AG10803 (cell line): Measurements from ENCODE around the gene SH3TC1.

Experiments
- DNase-seq: peaks from one replicate; pipeline ENCODE4 v3.0.0; 2010; ENCODE audit warnings: low read depth
- H3K4me3 ChIP-seq: 2 replicates; pipeline ENCODE4 v1.5.1; 2011; ENCODE audit warnings: mild to moderate bottlenecking, low read length, control low read depth
- CTCF ChIP-seq: conservative IDR thresholded peaks from 2 replicates; pipeline ENCODE4 v1.5.1; 2011; ENCODE audit warnings: mild to moderate bottlenecking, low read length, control low read depth, inconsistent platforms

The SH3TC1 gene

DNA sequence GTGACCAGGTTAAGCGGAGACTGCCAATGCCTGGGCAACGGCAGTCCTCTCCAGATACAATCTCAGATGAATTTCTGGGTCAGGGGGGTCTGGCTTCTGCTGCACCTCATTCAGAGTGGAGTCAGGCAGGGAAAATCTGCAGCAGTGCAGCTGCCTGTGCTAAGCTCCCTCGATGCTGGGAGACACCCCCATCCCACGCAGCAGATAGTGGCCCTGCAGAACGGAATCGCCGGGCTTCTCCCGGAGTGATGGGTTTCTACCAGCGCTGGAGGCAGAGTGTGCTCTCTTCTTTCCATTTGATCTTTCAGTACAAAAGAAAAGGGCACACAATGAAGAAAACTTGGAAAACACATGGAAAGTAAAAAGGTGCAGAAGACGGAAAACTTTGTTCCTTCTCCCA lies 45.6 kb upstream of the SH3TC1 start:
- DNase-seq = no peak
- no peak overlapping the region for H3K4me3 ChIP-seq
- no peak for TF ChIP-seq CTCF

DNA sequence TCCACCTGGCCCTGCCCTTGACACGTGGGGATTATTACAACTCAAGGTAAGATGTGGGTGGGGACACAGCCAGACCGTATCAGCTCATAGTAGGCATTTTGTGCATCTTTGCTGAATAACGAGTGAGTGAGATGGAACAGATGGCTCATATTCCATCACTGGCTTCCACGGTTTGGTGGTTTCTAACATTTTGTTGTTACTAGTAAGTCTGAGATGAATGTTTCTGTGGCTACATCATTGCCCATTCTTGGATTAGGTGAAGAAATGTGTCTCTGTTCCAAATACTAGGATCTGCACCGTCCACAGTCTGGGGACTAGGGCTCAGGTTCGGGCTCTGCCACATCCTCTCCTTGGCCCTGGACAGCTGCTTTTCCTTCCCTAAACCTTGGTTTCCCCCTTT lies 44.0 kb upstream of the SH3TC1 start:
- peak; percentile 38 for DNase-seq
- TF ChIP-seq CTCF = no peak

GRCh38 chr4:8155660-8156421 lies 43.2 kb upstream of the SH3TC1 start:
- H3K4me3 ChIP-seq = no peak overlapping the region
- TF ChIP-seq CTCF = no peak
- no peak for DNase-seq

More for the DNA sequence above, 44.0 kb upstream of the SH3TC1 start:
- H3K4me3 ChIP-seq = no peak overlapping the region

- no peak for DNase-seq
- no peak for TF ChIP-seq CTCF
- no peak overlapping the region for H3K4me3 ChIP-seq
Measured at GRCh38 chr4:8156617-8157016, 42.5 kb upstream of the SH3TC1 start.

- no peak for TF ChIP-seq CTCF
- H3K4me3 ChIP-seq = no peak overlapping the region
- DNase-seq = no peak
Measured at GRCh38 chr4:8157496-8157895, 41.6 kb upstream of the SH3TC1 start.

DNA sequence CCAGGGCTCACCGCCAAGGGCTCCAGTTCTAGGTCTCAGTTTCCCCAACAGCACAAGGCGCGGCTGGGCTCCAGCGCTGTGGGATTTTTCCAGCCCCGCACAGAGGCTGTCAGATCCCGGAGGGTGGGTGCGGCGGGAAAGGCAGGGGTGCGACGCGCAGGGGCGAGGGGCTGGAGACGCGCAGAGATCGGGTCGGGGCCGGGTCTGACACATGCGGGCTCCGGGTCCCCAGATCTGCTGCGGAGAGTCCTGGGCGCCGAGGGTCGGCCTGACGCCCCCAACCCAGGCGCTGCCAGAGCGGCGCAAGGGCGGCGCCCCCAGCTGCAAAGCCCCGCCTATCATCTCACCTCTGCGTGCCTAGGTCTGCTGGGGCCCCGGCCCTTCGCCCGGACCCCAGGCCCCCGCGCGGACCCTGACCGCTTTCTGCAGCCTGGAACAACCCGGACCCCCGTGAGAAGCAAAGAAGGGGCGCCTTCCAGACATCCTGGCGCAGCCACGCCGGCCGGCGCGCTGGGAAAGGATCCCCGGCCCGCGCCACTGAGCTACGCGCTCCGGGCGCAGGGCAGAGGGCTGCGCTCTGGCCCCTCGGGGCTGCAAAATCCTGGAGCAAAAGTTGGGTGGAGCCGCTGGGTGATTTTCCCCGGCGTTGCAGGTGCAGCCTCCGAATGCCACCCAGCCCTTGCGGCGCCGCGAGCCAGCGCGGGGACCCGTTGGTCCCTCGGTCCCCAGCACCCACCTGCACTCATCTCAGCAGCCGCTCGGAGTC lies 41.0 kb upstream of the SH3TC1 start:
- peak overlapping the region; percentile 47 for H3K4me3 ChIP-seq

More for the DNA sequence above, 41.0 kb upstream of the SH3TC1 start:
- no peak for DNase-seq
- TF ChIP-seq CTCF = no peak
